HepG2 (cell line): ENCODE data around the gene SHISAL1. TPM values are rescaled to one million over a fixed set of nuclear protein-coding genes. Genes with fewer than 3 reads are reported as not detected.

Experiments
- ATAC-seq: fragments of 200-7000 bp; cut with Tn5 transposase; 3 replicates; pipeline ENCODE4 v1.9.1; 2020; ENCODE audit warnings: mild to moderate bottlenecking, moderate library complexity
- BruUV-seq: library from RNA; stranded (reverse); fragments of 400-500 nt; replicated peaks from 2 replicates; lab custom pipeline; 2021; lab: Mats Ljungman, UMichigan
- CTCF ChIA-PET: fragments of 300-600 bp; formaldehyde crosslinking; extraction: SDS; loops from one replicate; lab custom pipeline; 2021; ENCODE audit warnings: low total read pairs, inconsistent platforms, low intra/inter-chr PET ratio; lab: Yijun Ruan, JAX
- POLR2A ChIA-PET: fragments of 350-600 bp; sonication (Branson Sonifier 250); formaldehyde crosslinking; loops from one replicate; lab custom pipeline; 2020; ENCODE audit warnings: antibody characterized with exemption, inconsistent platforms; lab: Yijun Ruan, JAX
- DNase-seq: peaks from one replicate; pipeline ENCODE4 v3.0.0-alpha.2; 2015; ENCODE audit warnings: low spot score
- FAIRE-seq: peaks from 3 replicates; lab custom pipeline; 2011; peaks lifted over from hg19 to GRCh38; lab: Jason Lieb, UNC
- H2AFZ ChIP-seq: one replicate; pipeline ENCODE4 v1.6.1; 2011; ENCODE audit warnings: low read length, inconsistent platforms
- H3K27ac ChIP-seq: fragments of 300-600 bp; 3 replicates; pipeline ENCODE4 v1.8.0; 2011; ENCODE audit warnings: mixed run types, mild to moderate bottlenecking, mixed read lengths, low read length, inconsistent platforms; ENCODE audit not compliant: insufficient read depth; ENCODE audit errors: extremely low read length
- H3K27me3 ChIP-seq, 2 experiments: fragments of 200-600 bp in 1 of 2; 2 replicates in 1 of 2; 3 replicates in 1 of 2; pipeline versions ENCODE4 v1.6.0 to v1.8.0; 2011; ENCODE audit warnings: low read length in 2 of 2, mild to moderate bottlenecking in 2 of 2, moderate library complexity in 2 of 2, inconsistent platforms in 1 of 2; ENCODE audit not compliant: insufficient read depth in 2 of 2, control insufficient read depth in 1 of 2
- H3K36me3 ChIP-seq, 2 experiments: fragments of 200-600 bp in 1 of 2; replicated peaks in 1 of 2; 2 replicates in 1 of 2; 3 replicates in 1 of 2; pipeline versions ENCODE4 v1.5.1 to v1.8.0; 2011; ENCODE audit warnings: low read length in 2 of 2, inconsistent platforms in 1 of 2; ENCODE audit not compliant: insufficient read depth in 2 of 2, control insufficient read depth in 1 of 2
- H3K4me1 ChIP-seq: 2 replicates; pipeline ENCODE4 v1.5.1; 2012; ENCODE audit warnings: low read length, inconsistent platforms; ENCODE audit not compliant: insufficient read depth
- H3K4me2 ChIP-seq: 2 replicates; pipeline ENCODE4 v1.6.0; 2011; ENCODE audit warnings: low read depth, low read length, inconsistent platforms
- H3K4me3 ChIP-seq, 3 experiments: fragments of 200-600 bp in 1 of 3; sonication (generic), shearing (Covaris generic) in 1 of 3; replicated peaks in 1 of 3; 2 replicates each; pipeline ENCODE4 v1.5.1; 2011 to 2016; ENCODE audit warnings: low read length in 3 of 3, inconsistent platforms in 2 of 3, low read depth in 2 of 3, mild to moderate bottlenecking in 2 of 3, control low read depth in 1 of 3, mixed read lengths in 1 of 3; ENCODE audit not compliant: insufficient read depth in 1 of 3
- H3K79me2 ChIP-seq: one replicate; pipeline ENCODE4 v1.6.1; 2011; ENCODE audit warnings: low read length, inconsistent platforms; ENCODE audit not compliant: insufficient read depth
- H3K9ac ChIP-seq: 2 replicates; pipeline ENCODE4 v1.6.0; 2011; ENCODE audit warnings: mild to moderate bottlenecking, low read depth, low read length, inconsistent platforms; ENCODE audit not compliant: insufficient read depth
- H3K9me3 ChIP-seq: 2 replicates; pipeline ENCODE4 v1.5.1; 2012; ENCODE audit warnings: mild to moderate bottlenecking, low read length
- H4K20me1 ChIP-seq: 2 replicates; pipeline ENCODE4 v1.6.0; 2011; ENCODE audit warnings: inconsistent platforms, mild to moderate bottlenecking, low read length, moderate library complexity; ENCODE audit not compliant: insufficient read depth
- ARNT ChIP-seq: fragments of 450-650 bp; IDR thresholded peaks from 2 replicates; pipeline ENCODE4 v1.6.1; 2017
- DBP ChIP-seq: sonication (generic); formaldehyde crosslinking; IDR thresholded peaks from 2 replicates; pipeline ENCODE4 v1.4.0; 2020; ENCODE audit warnings: missing genetic modification reagents; ENCODE audit errors: not compliant biosample characterization
- FOXO1 ChIP-seq: sonication (generic); formaldehyde crosslinking; IDR thresholded peaks from 2 replicates; pipeline ENCODE4 v1.4.0; 2020; ENCODE audit warnings: missing genetic modification reagents
- KDM1A ChIP-seq: IDR thresholded peaks from 2 replicates; pipeline ENCODE4 v1.6.1; 2016; ENCODE audit warnings: missing compliant biosample characterization
- MTERF4 ChIP-seq: sonication (generic); formaldehyde crosslinking; IDR thresholded peaks from 2 replicates; pipeline ENCODE4 v1.8.0; 2023; ENCODE audit warnings: mild to moderate bottlenecking, missing genetic modification reagents
- PHB2 ChIP-seq: fragments of 450-650 bp; IDR thresholded peaks from 2 replicates; pipeline ENCODE4 v1.6.1; 2018; ENCODE audit not compliant: partially characterized antibody
- SP1 ChIP-seq, 2 experiments: fragments of 450-650 bp in 1 of 2; sonication (generic) in 1 of 2; formaldehyde crosslinking in 1 of 2; IDR thresholded peaks; 2 replicates each; pipeline versions ENCODE4 v1.4.0 to v1.6.1; 2016 to 2020; ENCODE audit warnings: missing genetic modification reagents in 1 of 2
- STAG1 ChIP-seq: sonication (generic); formaldehyde crosslinking; IDR thresholded peaks from 2 replicates; pipeline ENCODE4 v1.4.0; 2020; ENCODE audit warnings: missing genetic modification reagents
- TBL1XR1 ChIP-seq: fragments of 150-350 bp; IDR thresholded peaks from 2 replicates; pipeline ENCODE4 v1.6.1; 2014; ENCODE audit warnings: borderline replicate concordance, low read length; ENCODE audit not compliant: partially characterized antibody
- ZNF160 ChIP-seq: sonication (generic); formaldehyde crosslinking; IDR thresholded peaks from 2 replicates; pipeline ENCODE4 v1.8.0; 2022; ENCODE audit warnings: mild to moderate bottlenecking, inconsistent platforms, missing genetic modification reagents
- ZNF234 ChIP-seq: sonication (generic); formaldehyde crosslinking; conservative IDR thresholded peaks from 2 replicates; pipeline ENCODE4 v1.5.1; 2020; ENCODE audit warnings: mild to moderate bottlenecking, missing genetic modification reagents
- ZNF383 ChIP-seq: sonication (generic); formaldehyde crosslinking; IDR thresholded peaks from 2 replicates; pipeline ENCODE4 v1.4.0; 2020; ENCODE audit warnings: missing genetic modification reagents, mild to moderate bottlenecking, borderline replicate concordance
- ZNF567 ChIP-seq: sonication (generic); formaldehyde crosslinking; IDR thresholded peaks from 2 replicates; pipeline ENCODE4 v1.8.1; 2023; ENCODE audit warnings: mild to moderate bottlenecking, missing genetic modification reagents, borderline replicate concordance
- ZNF691 ChIP-seq: sonication (generic); formaldehyde crosslinking; IDR thresholded peaks from 2 replicates; pipeline ENCODE4 v1.4.0; 2020; ENCODE audit warnings: missing genetic modification reagents, low read depth, mild to moderate bottlenecking, borderline replicate concordance
- WGBS: methylation state at CpG from one replicate; pipeline ENCODE4 v1.1.6; 2017; ENCODE audit warnings: low lambda C conversion rate; 5-methylcytosine and 5-hydroxymethylcytosine counted together
- in situ Hi-C: cut with HindIII; loops from 2 replicates; pipeline ENCODE4 v1.10.0; 2017; ENCODE audit warnings: low pct_unique_long_range_greater_than_20kb; ENCODE audit not compliant: extremely low pct_ligation_motif_present
- intact Hi-C: fragments of 100-400 bp; cut with micrococcal nuclease; formaldehyde crosslinking; loops from one replicate; pipeline ENCODE4 v1.10.0; 2022; ENCODE audit not compliant: unreplicated experiment
- polyA plus RNA-seq, 8 experiments: library from polyadenylated mRNA; depleted of rRNA in 3 of 8; stranded (reverse) in 7 of 8; unstranded in 1 of 8; fragments of >200 nt; fragmentation: Illumina TruSeq in 4 of 8; extraction: Trizol in 4 of 8; gene quantifications; 2 replicates each; pipeline versions ENCODE4 v1.2.1 to v1.2.3, GENCODE V29; 2011 to 2016; ENCODE audit warnings: low read depth in 4 of 8, missing spikeins in 1 of 8, mixed read lengths in 1 of 8; ENCODE audit not compliant: insufficient read depth in 1 of 8
- total RNA-seq, 5 experiments: library from RNA; depleted of rRNA; stranded (reverse); fragments of >200 nt; fragmentation: Illumina TruSeq; extraction: Trizol; gene quantifications; 2 replicates each; pipeline ENCODE4 v1.2.3, GENCODE V29; 2016; ENCODE audit warnings: low read depth in 1 of 5

The SHISAL1 gene
- total and polyA plus RNA-seq, 2 of the 13 experiments (the other 11 are each of a cell fraction or from before 2014, with no cell fraction given), result not detected

GRCh38 chr22:44354288-44354687 is 41.5 kb upstream of the SHISAL1 start (continued):
- TF ChIP-seq ZNF567, result no peak
- TF ChIP-seq KDM1A, result no peak

- Histone ChIP-seq H3K79me2 (no peaks in the 10 kb centered on the region), H3K4me2 (no peak overlapping the region), H3K27ac (no peak overlapping the region), H3K4me1 (no peaks in the 10 kb centered on the region), H4K20me1 (no peaks in the 10 kb centered on the region), H3K4me3 (no peak overlapping the region), H2AFZ (no peak overlapping the region), H3K9me3 (no peaks in the 10 kb centered on the region), H3K36me3 (no peaks in the 10 kb centered on the region), H3K9ac (no peak overlapping the region), H3K27me3 (peaks cover 2 to 32% of the 10 kb centered on the region in 2 experiments; a peak in 4 of 5 replicates)
- CTCF ChIA-PET, result no interaction called here
- ATAC-seq, result no peak
- intact Hi-C loops (no loop called here), in situ Hi-C loops (loop anchor here (10.0 kb wide), 1 partner anchor 272 kb away; no protein-coding TSS in a partner anchor)
- POLR2A ChIA-PET, result no interaction called here
- DNase-seq, result no peak
- BruUV-seq, result no TSS peak
- 9% methylated on average over 3 of the region's 13 CpGs for WGBS
- no peak for FAIRE-seq
- TF ChIP-seq ZNF234, result no peak
These were observed 40.3 kb upstream of the SHISAL1 start for GRCh38 chr22:44353041-44353440.

GRCh38 chr22:44352378-44353035 is 39.8 kb upstream of the SHISAL1 start:
- DNase-seq (no peak), ATAC-seq (no peak), FAIRE-seq (no peak)
- WGBS, result 0% methylated on average over 2 of the region's 10 CpGs
- ChIA-PET CTCF (no interaction called here), POLR2A (no interaction called here)
- H3K79me2 ChIP-seq, result no peaks in the 10 kb centered on the region
- H3K4me2 ChIP-seq, result no peak overlapping the region
- H3K4me3 ChIP-seq, result no peak overlapping the region
- no peaks in the 10 kb centered on the region for H3K4me1 ChIP-seq
- peaks cover 1 to 35% of the 10 kb centered on the region in 2 experiments; a peak in 4 of 5 replicates for H3K27me3 ChIP-seq
- H4K20me1 ChIP-seq, result no peaks in the 10 kb centered on the region
- H3K9ac ChIP-seq, result no peak overlapping the region
- no peaks in the 10 kb centered on the region for H3K36me3 ChIP-seq
- intact Hi-C loops, result no loop called here
- BruUV-seq, result no TSS peak
- no peak overlapping the region for H2AFZ ChIP-seq
- H3K27ac ChIP-seq, result no peak overlapping the region
- in situ Hi-C loops, result loop anchor here (10.0 kb wide), 1 partner anchor 272 kb away; no protein-coding TSS in a partner anchor
- no peaks in the 10 kb centered on the region for H3K9me3 ChIP-seq
- TF ChIP-seq MTERF4 (CRISPR knock-in tag) (no peak), ZNF383 (CRISPR knock-in tag) (no peak), PHB2 (no peak), FOXO1 (CRISPR knock-in tag) (no peak), ZNF691 (CRISPR knock-in tag) (no peak), TBL1XR1 (no peak), SP1 (IDR thresholded peaks at IDR 0.05) (no peak), SP1 (CRISPR knock-in tag; IDR thresholded peaks at IDR 0.05) (no peak), ZNF160 (no peak), ARNT (no peak), STAG1 (no peak), DBP (no peak)
